Measurements from ENCODE around the gene GFOD2. TPM values are rescaled to one million over a fixed set of nuclear protein-coding genes. Genes with fewer than 3 reads are reported as not detected.

Gene GFOD2
- total and polyA plus RNA-seq, 2 experiments from 2014 or later: 19.3 to 34.3 TPM

GRCh38 chr16:67713647-67714273, 5.4 kb downstream of the GFOD2 start:
- peaks cover 6% of the 10 kb centered on the region for H3K27me3 Mint-ChIP-seq (ENCODE audit: insufficient read depth, low read depth, poor library complexity)
- ATAC-seq (peak; percentile 11; the same call in 1 of the 3 replicates), DNase-seq (ENCODE audit: low spot score) (peak; percentile 23)
- H3K4me1 ChIP-seq (ENCODE audit: insufficient read depth): peaks cover 35% of the 10 kb centered on the region
- no peaks in the 10 kb centered on the region for H3K36me3 ChIP-seq (ENCODE audit: insufficient read depth)
- peaks cover 7% of the 10 kb centered on the region; the same call in 1 of the 3 replicates for H3K36me3 Mint-ChIP-seq (ENCODE audit: low read depth)
- H3K27ac ChIP-seq (ENCODE audit: low read depth): 0 out of 2 replicates have a peak overlapping the region, but pooled peaks have one; percentile 6
- H3K9me2 ChIP-seq (ENCODE audit: insufficient read depth): no peaks in the 10 kb centered on the region
- peaks cover 32% of the 10 kb centered on the region for H3K4me1 Mint-ChIP-seq
- H4K20me1 ChIP-seq (replicated peaks; ENCODE audit: insufficient read depth): peaks cover 24% of the 10 kb centered on the region; the same call in 1 of the 2 replicates
- H3K4me2 ChIP-seq: no peak overlapping the region; the same call in 1 of the 2 replicates
- H3F3A ChIP-seq (replicated peaks; ENCODE audit: low read depth): 0 out of 2 replicates have a peak, but pooled peaks cover 8% of the 10 kb centered on the region
- H3K4me3 ChIP-seq: no peak overlapping the region; the same call in 1 of the 2 replicates
- H3K27me3 ChIP-seq (ENCODE audit: insufficient read depth): no peaks in the 10 kb centered on the region
- H3K9me3 Mint-ChIP-seq: no peaks in the 10 kb centered on the region; the same call in 2 of the 3 replicates
- no peak overlapping the region for H2AFZ ChIP-seq
- no peak overlapping the region; the same call in 2 of the 3 replicates for H3K4me3 Mint-ChIP-seq
- TF ChIP-seq ZNF114 (CRISPR knock-in tag; IDR thresholded peaks at IDR 0.05) (no peak), POLR2AphosphoS5 (IDR thresholded peaks at IDR 0.05; ENCODE audit: low read depth) (no peak), JUNB (IDR thresholded peaks at IDR 0.05; ENCODE audit: unreplicated experiment) (no peak), ZNF331 (CRISPR knock-in tag; IDR thresholded peaks at IDR 0.05; ENCODE audit: low read depth) (no peak), ZNF462 (CRISPR knock-in tag; IDR thresholded peaks at IDR 0.05) (no peak), NANOG (IDR thresholded peaks at IDR 0.05; ENCODE audit: borderline replicate concordance) (no peak), CREB1 (CRISPR knock-in tag; IDR thresholded peaks at IDR 0.05; ENCODE audit: low read depth) (no peak), STAT1 (IDR thresholded peaks at IDR 0.05; ENCODE audit: unreplicated experiment) (no peak), EZH2 (IDR thresholded peaks at IDR 0.05; ENCODE audit: low read depth, unreplicated experiment) (no peak), EZH2phosphoT487 (IDR thresholded peaks at IDR 0.05; ENCODE audit: unreplicated experiment) (no peak)
- TF ChIP-seq, protein P1, sequence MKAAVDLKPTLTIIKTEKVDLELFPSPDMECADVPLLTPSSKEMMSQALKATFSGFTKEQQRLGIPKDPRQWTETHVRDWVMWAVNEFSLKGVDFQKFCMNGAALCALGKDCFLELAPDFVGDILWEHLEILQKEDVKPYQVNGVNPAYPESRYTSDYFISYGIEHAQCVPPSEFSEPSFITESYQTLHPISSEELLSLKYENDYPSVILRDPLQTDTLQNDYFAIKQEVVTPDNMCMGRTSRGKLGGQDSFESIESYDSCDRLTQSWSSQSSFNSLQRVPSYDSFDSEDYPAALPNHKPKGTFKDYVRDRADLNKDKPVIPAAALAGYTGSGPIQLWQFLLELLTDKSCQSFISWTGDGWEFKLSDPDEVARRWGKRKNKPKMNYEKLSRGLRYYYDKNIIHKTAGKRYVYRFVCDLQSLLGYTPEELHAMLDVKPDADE (IDR thresholded peaks at IDR 0.05): no peak
- TF ChIP-seq, protein P2, sequence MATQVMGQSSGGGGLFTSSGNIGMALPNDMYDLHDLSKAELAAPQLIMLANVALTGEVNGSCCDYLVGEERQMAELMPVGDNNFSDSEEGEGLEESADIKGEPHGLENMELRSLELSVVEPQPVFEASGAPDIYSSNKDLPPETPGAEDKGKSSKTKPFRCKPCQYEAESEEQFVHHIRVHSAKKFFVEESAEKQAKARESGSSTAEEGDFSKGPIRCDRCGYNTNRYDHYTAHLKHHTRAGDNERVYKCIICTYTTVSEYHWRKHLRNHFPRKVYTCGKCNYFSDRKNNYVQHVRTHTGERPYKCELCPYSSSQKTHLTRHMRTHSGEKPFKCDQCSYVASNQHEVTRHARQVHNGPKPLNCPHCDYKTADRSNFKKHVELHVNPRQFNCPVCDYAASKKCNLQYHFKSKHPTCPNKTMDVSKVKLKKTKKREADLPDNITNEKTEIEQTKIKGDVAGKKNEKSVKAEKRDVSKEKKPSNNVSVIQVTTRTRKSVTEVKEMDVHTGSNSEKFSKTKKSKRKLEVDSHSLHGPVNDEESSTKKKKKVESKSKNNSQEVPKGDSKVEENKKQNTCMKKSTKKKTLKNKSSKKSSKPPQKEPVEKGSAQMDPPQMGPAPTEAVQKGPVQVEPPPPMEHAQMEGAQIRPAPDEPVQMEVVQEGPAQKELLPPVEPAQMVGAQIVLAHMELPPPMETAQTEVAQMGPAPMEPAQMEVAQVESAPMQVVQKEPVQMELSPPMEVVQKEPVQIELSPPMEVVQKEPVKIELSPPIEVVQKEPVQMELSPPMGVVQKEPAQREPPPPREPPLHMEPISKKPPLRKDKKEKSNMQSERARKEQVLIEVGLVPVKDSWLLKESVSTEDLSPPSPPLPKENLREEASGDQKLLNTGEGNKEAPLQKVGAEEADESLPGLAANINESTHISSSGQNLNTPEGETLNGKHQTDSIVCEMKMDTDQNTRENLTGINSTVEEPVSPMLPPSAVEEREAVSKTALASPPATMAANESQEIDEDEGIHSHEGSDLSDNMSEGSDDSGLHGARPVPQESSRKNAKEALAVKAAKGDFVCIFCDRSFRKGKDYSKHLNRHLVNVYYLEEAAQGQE (IDR thresholded peaks at IDR 0.05; ENCODE audit: unreplicated experiment): no peak
- TF ChIP-seq, protein P3, sequence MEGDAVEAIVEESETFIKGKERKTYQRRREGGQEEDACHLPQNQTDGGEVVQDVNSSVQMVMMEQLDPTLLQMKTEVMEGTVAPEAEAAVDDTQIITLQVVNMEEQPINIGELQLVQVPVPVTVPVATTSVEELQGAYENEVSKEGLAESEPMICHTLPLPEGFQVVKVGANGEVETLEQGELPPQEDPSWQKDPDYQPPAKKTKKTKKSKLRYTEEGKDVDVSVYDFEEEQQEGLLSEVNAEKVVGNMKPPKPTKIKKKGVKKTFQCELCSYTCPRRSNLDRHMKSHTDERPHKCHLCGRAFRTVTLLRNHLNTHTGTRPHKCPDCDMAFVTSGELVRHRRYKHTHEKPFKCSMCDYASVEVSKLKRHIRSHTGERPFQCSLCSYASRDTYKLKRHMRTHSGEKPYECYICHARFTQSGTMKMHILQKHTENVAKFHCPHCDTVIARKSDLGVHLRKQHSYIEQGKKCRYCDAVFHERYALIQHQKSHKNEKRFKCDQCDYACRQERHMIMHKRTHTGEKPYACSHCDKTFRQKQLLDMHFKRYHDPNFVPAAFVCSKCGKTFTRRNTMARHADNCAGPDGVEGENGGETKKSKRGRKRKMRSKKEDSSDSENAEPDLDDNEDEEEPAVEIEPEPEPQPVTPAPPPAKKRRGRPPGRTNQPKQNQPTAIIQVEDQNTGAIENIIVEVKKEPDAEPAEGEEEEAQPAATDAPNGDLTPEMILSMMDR (conservative IDR thresholded peaks at IDR 0.05; ENCODE audit: low read depth in 2 of 2): no peak
- no peak overlapping the region for H3K27ac Mint-ChIP-seq
- peaks cover 92% of the 10 kb centered on the region for H3K79me2 ChIP-seq (replicated peaks; ENCODE audit: insufficient read depth)

All from GM23338 (cell line).